HepG2 (cell line): ENCODE measurements around the gene MEIOB. TPM values are rescaled to one million over a fixed set of nuclear protein-coding genes. Genes with fewer than 3 reads are reported as not detected.

Source experiments
- ATAC-seq: fragments of 200-7000 bp; cut with Tn5 transposase; 3 replicates; pipeline ENCODE4 v1.9.1; 2020; ENCODE audit warnings: mild to moderate bottlenecking, moderate library complexity
- BruUV-seq: library from RNA; stranded (reverse); fragments of 400-500 nt; replicated peaks from 2 replicates; lab custom pipeline; 2021; lab: Mats Ljungman, UMichigan
- CTCF ChIA-PET: fragments of 300-600 bp; formaldehyde crosslinking; extraction: SDS; loops from one replicate; lab custom pipeline; 2021; ENCODE audit warnings: low total read pairs, inconsistent platforms, low intra/inter-chr PET ratio; lab: Yijun Ruan, JAX
- POLR2A ChIA-PET: fragments of 350-600 bp; sonication (Branson Sonifier 250); formaldehyde crosslinking; loops from one replicate; lab custom pipeline; 2020; ENCODE audit warnings: antibody characterized with exemption, inconsistent platforms; lab: Yijun Ruan, JAX
- DNase-seq: peaks from one replicate; pipeline ENCODE4 v3.0.0-alpha.2; 2015; ENCODE audit warnings: low spot score
- FAIRE-seq: peaks from 3 replicates; lab custom pipeline; 2011; peaks lifted over from hg19 to GRCh38; lab: Jason Lieb, UNC
- H2AFZ ChIP-seq: one replicate; pipeline ENCODE4 v1.6.1; 2011; ENCODE audit warnings: low read length, inconsistent platforms
- H3K27ac ChIP-seq: fragments of 300-600 bp; 3 replicates; pipeline ENCODE4 v1.8.0; 2011; ENCODE audit warnings: mixed run types, mild to moderate bottlenecking, mixed read lengths, low read length, inconsistent platforms; ENCODE audit not compliant: insufficient read depth; ENCODE audit errors: extremely low read length
- H3K27me3 ChIP-seq, 2 experiments: fragments of 200-600 bp in 1 of 2; 2 replicates in 1 of 2; 3 replicates in 1 of 2; pipeline versions ENCODE4 v1.6.0 to v1.8.0; 2011; ENCODE audit warnings: low read length in 2 of 2, mild to moderate bottlenecking in 2 of 2, moderate library complexity in 2 of 2, inconsistent platforms in 1 of 2; ENCODE audit not compliant: insufficient read depth in 2 of 2, control insufficient read depth in 1 of 2
- H3K36me3 ChIP-seq, 2 experiments: fragments of 200-600 bp in 1 of 2; replicated peaks in 1 of 2; 2 replicates in 1 of 2; 3 replicates in 1 of 2; pipeline versions ENCODE4 v1.5.1 to v1.8.0; 2011; ENCODE audit warnings: low read length in 2 of 2, inconsistent platforms in 1 of 2; ENCODE audit not compliant: insufficient read depth in 2 of 2, control insufficient read depth in 1 of 2
- H3K4me1 ChIP-seq: 2 replicates; pipeline ENCODE4 v1.5.1; 2012; ENCODE audit warnings: low read length, inconsistent platforms; ENCODE audit not compliant: insufficient read depth
- H3K4me2 ChIP-seq: 2 replicates; pipeline ENCODE4 v1.6.0; 2011; ENCODE audit warnings: low read depth, low read length, inconsistent platforms
- H3K4me3 ChIP-seq, 3 experiments: fragments of 200-600 bp in 1 of 3; sonication (generic), shearing (Covaris generic) in 1 of 3; replicated peaks in 1 of 3; 2 replicates each; pipeline ENCODE4 v1.5.1; 2011 to 2016; ENCODE audit warnings: low read length in 3 of 3, inconsistent platforms in 2 of 3, low read depth in 2 of 3, mild to moderate bottlenecking in 2 of 3, control low read depth in 1 of 3, mixed read lengths in 1 of 3; ENCODE audit not compliant: insufficient read depth in 1 of 3
- H3K79me2 ChIP-seq: one replicate; pipeline ENCODE4 v1.6.1; 2011; ENCODE audit warnings: low read length, inconsistent platforms; ENCODE audit not compliant: insufficient read depth
- H3K9ac ChIP-seq: 2 replicates; pipeline ENCODE4 v1.6.0; 2011; ENCODE audit warnings: mild to moderate bottlenecking, low read depth, low read length, inconsistent platforms; ENCODE audit not compliant: insufficient read depth
- H3K9me3 ChIP-seq: 2 replicates; pipeline ENCODE4 v1.5.1; 2012; ENCODE audit warnings: mild to moderate bottlenecking, low read length
- H4K20me1 ChIP-seq: 2 replicates; pipeline ENCODE4 v1.6.0; 2011; ENCODE audit warnings: inconsistent platforms, mild to moderate bottlenecking, low read length, moderate library complexity; ENCODE audit not compliant: insufficient read depth
- ARID4A ChIP-seq: sonication (generic); formaldehyde crosslinking; IDR thresholded peaks from 2 replicates; pipeline ENCODE4 v1.5.0; 2020; ENCODE audit warnings: mild to moderate bottlenecking, missing genetic modification reagents, borderline replicate concordance
- HNF1B ChIP-seq: sonication (generic); formaldehyde crosslinking; IDR thresholded peaks from 2 replicates; pipeline ENCODE4 v1.5.1; 2020; ENCODE audit warnings: mild to moderate bottlenecking, moderate library complexity, missing genetic modification reagents
- LCORL ChIP-seq, 2 experiments: fragments of 450-650 bp in 1 of 2; sonication (generic) in 1 of 2; formaldehyde crosslinking in 1 of 2; IDR thresholded peaks; 2 replicates each; pipeline versions ENCODE4 v1.5.0 to v1.6.1; 2017 to 2020; ENCODE audit warnings: antibody characterized with exemption in 1 of 2, missing genetic modification reagents in 1 of 2
- RFX1 ChIP-seq: fragments of 450-650 bp; IDR thresholded peaks from 2 replicates; pipeline ENCODE4 v1.6.1; 2017
- SAP130 ChIP-seq: IDR thresholded peaks from 2 replicates; pipeline ENCODE4 v1.6.1; 2016; ENCODE audit warnings: low read depth
- TFAP4 ChIP-seq: sonication (generic); IDR thresholded peaks from 2 replicates; pipeline ENCODE4 v1.6.1; 2016; ENCODE audit warnings: low read depth, borderline replicate concordance
- TOE1 ChIP-seq: sonication (generic); formaldehyde crosslinking; IDR thresholded peaks from 2 replicates; pipeline ENCODE4 v1.4.0; 2020; ENCODE audit warnings: mild to moderate bottlenecking, missing genetic modification reagents
- ZNF292 ChIP-seq: sonication (generic); formaldehyde crosslinking; IDR thresholded peaks from 2 replicates; pipeline ENCODE4 v1.8.1; 2022; ENCODE audit warnings: mild to moderate bottlenecking, low read depth, missing genetic modification reagents, borderline replicate concordance
- ZNF296 ChIP-seq: sonication (generic); formaldehyde crosslinking; conservative IDR thresholded peaks from 2 replicates; pipeline ENCODE4 v1.5.0; 2020; ENCODE audit warnings: mild to moderate bottlenecking, missing genetic modification reagents
- ZNF317 ChIP-seq: sonication (generic); formaldehyde crosslinking; IDR thresholded peaks from 2 replicates; pipeline ENCODE4 v1.5.0; 2020; ENCODE audit warnings: mild to moderate bottlenecking, missing genetic modification reagents
- ZNF770 ChIP-seq: sonication (generic); formaldehyde crosslinking; IDR thresholded peaks from 2 replicates; pipeline ENCODE4 v1.5.0; 2020; ENCODE audit warnings: mild to moderate bottlenecking, missing genetic modification reagents
- ZNF891 ChIP-seq: sonication (generic); formaldehyde crosslinking; IDR thresholded peaks from 2 replicates; pipeline ENCODE4 v1.5.0; 2020; ENCODE audit warnings: mild to moderate bottlenecking, missing genetic modification reagents
- WGBS: methylation state at CpG from one replicate; pipeline ENCODE4 v1.1.6; 2017; ENCODE audit warnings: low lambda C conversion rate; 5-methylcytosine and 5-hydroxymethylcytosine counted together
- in situ Hi-C: cut with HindIII; loops from 2 replicates; pipeline ENCODE4 v1.10.0; 2017; ENCODE audit warnings: low pct_unique_long_range_greater_than_20kb; ENCODE audit not compliant: extremely low pct_ligation_motif_present
- intact Hi-C: fragments of 100-400 bp; cut with micrococcal nuclease; formaldehyde crosslinking; loops from one replicate; pipeline ENCODE4 v1.10.0; 2022; ENCODE audit not compliant: unreplicated experiment
- polyA plus RNA-seq, 8 experiments: library from polyadenylated mRNA; depleted of rRNA in 3 of 8; stranded (reverse) in 7 of 8; unstranded in 1 of 8; fragments of >200 nt; fragmentation: Illumina TruSeq in 4 of 8; extraction: Trizol in 4 of 8; gene quantifications; 2 replicates each; pipeline versions ENCODE4 v1.2.1 to v1.2.3, GENCODE V29; 2011 to 2016; ENCODE audit warnings: low read depth in 4 of 8, missing spikeins in 1 of 8, mixed read lengths in 1 of 8; ENCODE audit not compliant: insufficient read depth in 1 of 8
- total RNA-seq, 5 experiments: library from RNA; depleted of rRNA; stranded (reverse); fragments of >200 nt; fragmentation: Illumina TruSeq; extraction: Trizol; gene quantifications; 2 replicates each; pipeline ENCODE4 v1.2.3, GENCODE V29; 2016; ENCODE audit warnings: low read depth in 1 of 5

Gene MEIOB
- total and polyA plus RNA-seq, 2 of the 13 experiments (the other 11 are each of a cell fraction or from before 2014, with no cell fraction given): 0.17 TPM; not detected in 1

GRCh38 chr16:1900452-1900774 lies 28.4 kb upstream of the MEIOB start (continued):
- TF ChIP-seq HNF1B (CRISPR knock-in tag): 0 out of 2 replicates have a peak, but pooled peaks have one; percentile 22

- H4K20me1 ChIP-seq: no peaks in the 10 kb centered on the region
- H3K9me3 ChIP-seq: no peaks in the 10 kb centered on the region
- 42% methylated on average over 14 of the region's 16 CpGs for WGBS
- peak; percentile 8 for FAIRE-seq
- no peak overlapping the region for H2AFZ ChIP-seq
- peaks cover 7 to 53% of the 10 kb centered on the region in 2 experiments; a peak in 4 of 5 replicates for H3K27me3 ChIP-seq
- intact Hi-C loops (no loop called here), in situ Hi-C loops (no loop called here)
- H3K4me3 ChIP-seq: 0 out of 6 replicates have a peak overlapping the region, but pooled peaks of 1 of the 3 experiments have one; percentile 31
- ATAC-seq: peak; percentile 49
- H3K4me2 ChIP-seq: peak overlapping the region; percentile 46
- no TSS peak for BruUV-seq
- H3K27ac ChIP-seq: no peak overlapping the region
- no peaks in the 10 kb centered on the region for H3K36me3 ChIP-seq
- peaks cover 12% of the 10 kb centered on the region for H3K4me1 ChIP-seq
- ChIA-PET POLR2A (interaction anchor here (0.7 kb wide), 1 partner anchor 37 kb away, joined by 5 read pairs; no protein-coding TSS in a partner anchor), CTCF (no interaction called here)
- H3K79me2 ChIP-seq: no peaks in the 10 kb centered on the region
- no peak overlapping the region for H3K9ac ChIP-seq
- DNase-seq: no peak
- no peak for TF ChIP-seq ZNF891 (CRISPR knock-in tag)
- 0 out of 2 replicates have a peak, but pooled peaks have one; percentile 27 for TF ChIP-seq ZNF292 (CRISPR knock-in tag)
- TF ChIP-seq ARID4A (CRISPR knock-in tag): peak; percentile 28; the same call in 1 of the 2 replicates
- peak; percentile 24; the same call in 1 of the 2 replicates for TF ChIP-seq TFAP4
- no peak for TF ChIP-seq RFX1
- peak; percentile 37; the same call in 1 of the 2 replicates for TF ChIP-seq SAP130 (CRISPR knock-in tag)
- no peak for TF ChIP-seq TOE1 (CRISPR knock-in tag)
- TF ChIP-seq ZNF296 (CRISPR knock-in tag): no peak
- no peak for TF ChIP-seq LCORL (IDR thresholded peaks at IDR 0.05)
- 0 out of 2 replicates have a peak, but pooled peaks have one; percentile 21 for TF ChIP-seq LCORL (CRISPR knock-in tag; IDR thresholded peaks at IDR 0.05)
- no peak for TF ChIP-seq ZNF317 (CRISPR knock-in tag)
- 0 out of 2 replicates have a peak, but pooled peaks have one; percentile 14 for TF ChIP-seq ZNF770 (CRISPR knock-in tag)
These were observed 27.9 kb upstream of the MEIOB start for GRCh38 chr16:1899641-1900451.
